HepG2 (cell line): ENCODE data around the gene CLDN18. TPM values are rescaled to one million over a fixed set of nuclear protein-coding genes. Genes with fewer than 3 reads are reported as not detected.

Experiments used
- ATAC-seq: fragments of 200-7000 bp; cut with Tn5 transposase; 3 replicates; pipeline ENCODE4 v1.9.1; 2020; ENCODE audit warnings: mild to moderate bottlenecking, moderate library complexity
- BruUV-seq: library from RNA; stranded (reverse); fragments of 400-500 nt; replicated peaks from 2 replicates; lab custom pipeline; 2021; lab: Mats Ljungman, UMichigan
- CTCF ChIA-PET: fragments of 300-600 bp; formaldehyde crosslinking; extraction: SDS; loops from one replicate; lab custom pipeline; 2021; ENCODE audit warnings: low total read pairs, inconsistent platforms, low intra/inter-chr PET ratio; lab: Yijun Ruan, JAX
- POLR2A ChIA-PET: fragments of 350-600 bp; sonication (Branson Sonifier 250); formaldehyde crosslinking; loops from one replicate; lab custom pipeline; 2020; ENCODE audit warnings: antibody characterized with exemption, inconsistent platforms; lab: Yijun Ruan, JAX
- DNase-seq: peaks from one replicate; pipeline ENCODE4 v3.0.0-alpha.2; 2015; ENCODE audit warnings: low spot score
- FAIRE-seq: peaks from 3 replicates; lab custom pipeline; 2011; peaks lifted over from hg19 to GRCh38; lab: Jason Lieb, UNC
- H2AFZ ChIP-seq: one replicate; pipeline ENCODE4 v1.6.1; 2011; ENCODE audit warnings: low read length, inconsistent platforms
- H3K27ac ChIP-seq: fragments of 300-600 bp; 3 replicates; pipeline ENCODE4 v1.8.0; 2011; ENCODE audit warnings: mixed run types, mild to moderate bottlenecking, mixed read lengths, low read length, inconsistent platforms; ENCODE audit not compliant: insufficient read depth; ENCODE audit errors: extremely low read length
- H3K27me3 ChIP-seq, 2 experiments: fragments of 200-600 bp in 1 of 2; 2 replicates in 1 of 2; 3 replicates in 1 of 2; pipeline versions ENCODE4 v1.6.0 to v1.8.0; 2011; ENCODE audit warnings: low read length in 2 of 2, mild to moderate bottlenecking in 2 of 2, moderate library complexity in 2 of 2, inconsistent platforms in 1 of 2; ENCODE audit not compliant: insufficient read depth in 2 of 2, control insufficient read depth in 1 of 2
- H3K36me3 ChIP-seq, 2 experiments: fragments of 200-600 bp in 1 of 2; replicated peaks in 1 of 2; 2 replicates in 1 of 2; 3 replicates in 1 of 2; pipeline versions ENCODE4 v1.5.1 to v1.8.0; 2011; ENCODE audit warnings: low read length in 2 of 2, inconsistent platforms in 1 of 2; ENCODE audit not compliant: insufficient read depth in 2 of 2, control insufficient read depth in 1 of 2
- H3K4me1 ChIP-seq: 2 replicates; pipeline ENCODE4 v1.5.1; 2012; ENCODE audit warnings: low read length, inconsistent platforms; ENCODE audit not compliant: insufficient read depth
- H3K4me2 ChIP-seq: 2 replicates; pipeline ENCODE4 v1.6.0; 2011; ENCODE audit warnings: low read depth, low read length, inconsistent platforms
- H3K4me3 ChIP-seq, 3 experiments: fragments of 200-600 bp in 1 of 3; sonication (generic), shearing (Covaris generic) in 1 of 3; replicated peaks in 1 of 3; 2 replicates each; pipeline ENCODE4 v1.5.1; 2011 to 2016; ENCODE audit warnings: low read length in 3 of 3, inconsistent platforms in 2 of 3, low read depth in 2 of 3, mild to moderate bottlenecking in 2 of 3, control low read depth in 1 of 3, mixed read lengths in 1 of 3; ENCODE audit not compliant: insufficient read depth in 1 of 3
- H3K79me2 ChIP-seq: one replicate; pipeline ENCODE4 v1.6.1; 2011; ENCODE audit warnings: low read length, inconsistent platforms; ENCODE audit not compliant: insufficient read depth
- H3K9ac ChIP-seq: 2 replicates; pipeline ENCODE4 v1.6.0; 2011; ENCODE audit warnings: mild to moderate bottlenecking, low read depth, low read length, inconsistent platforms; ENCODE audit not compliant: insufficient read depth
- H3K9me3 ChIP-seq: 2 replicates; pipeline ENCODE4 v1.5.1; 2012; ENCODE audit warnings: mild to moderate bottlenecking, low read length
- H4K20me1 ChIP-seq: 2 replicates; pipeline ENCODE4 v1.6.0; 2011; ENCODE audit warnings: inconsistent platforms, mild to moderate bottlenecking, low read length, moderate library complexity; ENCODE audit not compliant: insufficient read depth
- MAFF ChIP-seq: IDR thresholded peaks from 2 replicates; pipeline ENCODE4 v1.6.1; 2011; ENCODE audit warnings: low read depth, low read length, improper control_type of control experiment
- MAFK ChIP-seq, 2 experiments: IDR thresholded peaks in 1 of 2; conservative IDR thresholded peaks in 1 of 2; 2 replicates each; pipeline ENCODE4 v1.6.1; 2011; ENCODE audit warnings: improper control_type of control experiment in 2 of 2, low read length in 2 of 2
- PHF8 ChIP-seq: sonication (generic); formaldehyde crosslinking; IDR thresholded peaks from 2 replicates; pipeline ENCODE4 v1.5.0; 2020; ENCODE audit warnings: missing genetic modification reagents
- RXRA ChIP-seq: sonication (generic); formaldehyde crosslinking; IDR thresholded peaks from 2 replicates; pipeline ENCODE4 v1.5.1; 2020; ENCODE audit warnings: missing genetic modification reagents
- WGBS: methylation state at CpG from one replicate; pipeline ENCODE4 v1.1.6; 2017; ENCODE audit warnings: low lambda C conversion rate; 5-methylcytosine and 5-hydroxymethylcytosine counted together
- in situ Hi-C: cut with HindIII; loops from 2 replicates; pipeline ENCODE4 v1.10.0; 2017; ENCODE audit warnings: low pct_unique_long_range_greater_than_20kb; ENCODE audit not compliant: extremely low pct_ligation_motif_present
- intact Hi-C: fragments of 100-400 bp; cut with micrococcal nuclease; formaldehyde crosslinking; loops from one replicate; pipeline ENCODE4 v1.10.0; 2022; ENCODE audit not compliant: unreplicated experiment
- polyA plus RNA-seq, 8 experiments: library from polyadenylated mRNA; depleted of rRNA in 3 of 8; stranded (reverse) in 7 of 8; unstranded in 1 of 8; fragments of >200 nt; fragmentation: Illumina TruSeq in 4 of 8; extraction: Trizol in 4 of 8; gene quantifications; 2 replicates each; pipeline versions ENCODE4 v1.2.1 to v1.2.3, GENCODE V29; 2011 to 2016; ENCODE audit warnings: low read depth in 4 of 8, missing spikeins in 1 of 8, mixed read lengths in 1 of 8; ENCODE audit not compliant: insufficient read depth in 1 of 8
- total RNA-seq, 5 experiments: library from RNA; depleted of rRNA; stranded (reverse); fragments of >200 nt; fragmentation: Illumina TruSeq; extraction: Trizol; gene quantifications; 2 replicates each; pipeline ENCODE4 v1.2.3, GENCODE V29; 2016; ENCODE audit warnings: low read depth in 1 of 5

Gene CLDN18
- total and polyA plus RNA-seq, 2 of the 13 experiments (the other 11 are each of a cell fraction or from before 2014, with no cell fraction given), result not detected

GRCh38 chr3:138054057-138054456 lies 44.1 kb downstream of the CLDN18 start:
- Histone ChIP-seq H3K4me3 (no peak overlapping the region), H3K9me3 (no peaks in the 10 kb centered on the region), H3K4me2 (no peak overlapping the region), H3K27me3 (no peaks in the 10 kb centered on the region), H4K20me1 (no peaks in the 10 kb centered on the region), H3K9ac (no peak overlapping the region), H3K36me3 (no peaks in the 10 kb centered on the region), H2AFZ (no peak overlapping the region), H3K27ac (no peak overlapping the region), H3K79me2 (no peaks in the 10 kb centered on the region), H3K4me1 (no peaks in the 10 kb centered on the region)
- intact Hi-C loops (no loop called here), in situ Hi-C loops (no loop called here)
- no TSS peak for BruUV-seq
- ChIA-PET CTCF (no interaction called here), POLR2A (no interaction called here)
- DNase-seq (no peak), FAIRE-seq (no peak), ATAC-seq (no peak)
- TF ChIP-seq MAFK (conservative IDR thresholded peaks at IDR 0.05 in 1 of 2, IDR thresholded peaks at IDR 0.05 in 1 of 2; ENCODE audit: low read length in 2 of 2) (peak; percentile 93 to 98), MAFF (peak; percentile 97), RXRA (CRISPR knock-in tag) (no peak)
- WGBS, result 81% methylated on average over 1 of the region's 1 CpG

GRCh38 chr3:138057384-138057783 lies 47.4 kb downstream of the CLDN18 start:
- H3K4me2 ChIP-seq, result no peak overlapping the region
- H3K79me2 ChIP-seq, result no peaks in the 10 kb centered on the region
- no TSS peak for BruUV-seq
- no peaks in the 10 kb centered on the region for H4K20me1 ChIP-seq
- no peaks in the 10 kb centered on the region for H3K36me3 ChIP-seq
- TF ChIP-seq PHF8 (CRISPR knock-in tag), result no peak
- ChIA-PET CTCF (no interaction called here), POLR2A (no interaction called here)
- no peak overlapping the region for H3K27ac ChIP-seq
- in situ Hi-C loops, result no loop called here
- no peak for ATAC-seq
- H3K4me1 ChIP-seq, result no peaks in the 10 kb centered on the region
- no peak overlapping the region for H2AFZ ChIP-seq
- no peak for DNase-seq
- no peaks in the 10 kb centered on the region for H3K9me3 ChIP-seq
- no peak overlapping the region for H3K4me3 ChIP-seq
- FAIRE-seq, result no peak
- intact Hi-C loops, result no loop called here
- no peaks in the 10 kb centered on the region for H3K27me3 ChIP-seq
- 91% methylated on average over 3 of the region's 3 CpGs for WGBS
- H3K9ac ChIP-seq, result no peak overlapping the region
